ENCODE data around the gene IGFLR1.
"Not testable (repeated sequence)": the region's sequence is repeated elsewhere in the genome, so short reads cannot be mapped to it uniquely, and the experiment has no call there.

The IGFLR1 gene

GRCh38 chr19:35733180-35734125, 8.8 kb downstream of the IGFLR1 start:
- H3K4me3 ChIP-seq (ENCODE audit: low read length), result no peak overlapping the region
- TF ChIP-seq ZNF274 (IDR thresholded peaks at IDR 0.05; ENCODE audit: low read depth, low read length), result no peak

DNA sequence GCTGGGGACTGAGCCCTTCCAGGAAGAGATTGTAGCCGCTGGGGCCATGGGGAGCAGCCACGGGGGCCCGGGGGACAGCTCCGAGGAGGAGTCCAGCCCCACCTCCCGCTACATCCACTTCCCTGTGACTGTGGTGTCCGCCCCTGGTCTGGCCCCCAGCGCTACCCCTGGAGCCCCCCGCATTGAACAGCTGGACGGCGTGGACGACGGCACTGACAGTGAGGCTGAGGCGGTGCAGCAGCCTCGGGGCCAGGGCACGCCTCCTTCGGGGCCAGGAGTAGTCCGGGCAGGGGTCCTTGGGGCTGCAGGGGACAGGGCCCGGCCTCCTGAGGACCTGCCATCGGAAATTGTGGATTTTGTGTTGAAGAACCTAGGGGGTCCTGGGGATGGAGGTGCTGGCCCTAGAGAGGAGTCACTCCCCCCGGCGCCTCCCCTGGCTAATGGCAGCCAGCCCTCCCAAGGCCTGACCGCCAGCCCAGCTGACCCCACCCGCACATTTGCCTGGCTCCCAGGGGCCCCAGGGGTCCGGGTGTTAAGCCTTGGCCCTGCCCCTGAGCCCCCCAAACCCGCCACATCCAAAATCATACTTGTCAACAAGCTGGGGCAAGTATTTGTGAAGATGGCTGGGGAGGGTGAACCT, 9.6 kb downstream of the IGFLR1 start:
- no peak for TF ChIP-seq ZNF274 (IDR thresholded peaks at IDR 0.05; ENCODE audit: low read depth, low read length)

DNA sequence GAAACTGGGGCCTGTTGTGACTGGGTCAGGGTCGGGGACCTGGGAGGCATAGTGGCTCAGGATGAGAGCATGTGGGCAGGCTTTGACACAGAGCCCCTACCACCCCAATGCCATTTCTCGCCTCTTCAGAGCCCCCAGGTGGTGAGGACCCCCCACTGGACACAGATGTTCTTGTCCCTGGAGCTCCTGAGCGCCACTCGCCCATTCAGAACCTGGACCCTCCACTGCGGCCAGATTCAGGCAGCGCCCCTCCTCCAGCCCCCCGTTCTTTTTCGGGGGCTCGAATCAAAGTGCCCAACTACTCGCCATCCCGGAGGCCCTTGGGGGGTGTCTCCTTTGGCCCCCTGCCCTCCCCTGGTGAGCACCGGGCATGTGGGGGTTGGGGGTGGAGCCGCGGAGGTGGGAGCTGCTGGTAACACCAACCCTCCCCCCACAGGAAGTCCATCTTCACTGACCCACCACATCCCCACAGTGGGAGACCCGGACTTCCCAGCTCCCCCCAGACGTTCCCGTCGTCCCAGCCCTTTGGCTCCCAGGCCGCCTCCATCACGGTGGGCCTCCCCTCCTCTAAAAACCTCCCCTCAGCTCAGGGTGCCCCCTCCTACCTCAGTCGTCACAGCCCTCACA, 10.4 kb downstream of the IGFLR1 start:
- no peak for TF ChIP-seq ZNF274 (IDR thresholded peaks at IDR 0.05; ENCODE audit: low read depth, low read length)

More for the DNA sequence above, 9.6 kb downstream of the IGFLR1 start:
- H3K4me3 ChIP-seq (ENCODE audit: low read length), result no peak overlapping the region

GRCh38 chr19:35731353-35731752, 10.9 kb downstream of the IGFLR1 start:
- H3K4me3 ChIP-seq (ENCODE audit: low read length), result no peak overlapping the region
- TF ChIP-seq ZNF274 (IDR thresholded peaks at IDR 0.05; ENCODE audit: low read depth, low read length), result no peak

More for the DNA sequence above, 10.4 kb downstream of the IGFLR1 start:
- no peak overlapping the region for H3K4me3 ChIP-seq (ENCODE audit: low read length)

DNA sequence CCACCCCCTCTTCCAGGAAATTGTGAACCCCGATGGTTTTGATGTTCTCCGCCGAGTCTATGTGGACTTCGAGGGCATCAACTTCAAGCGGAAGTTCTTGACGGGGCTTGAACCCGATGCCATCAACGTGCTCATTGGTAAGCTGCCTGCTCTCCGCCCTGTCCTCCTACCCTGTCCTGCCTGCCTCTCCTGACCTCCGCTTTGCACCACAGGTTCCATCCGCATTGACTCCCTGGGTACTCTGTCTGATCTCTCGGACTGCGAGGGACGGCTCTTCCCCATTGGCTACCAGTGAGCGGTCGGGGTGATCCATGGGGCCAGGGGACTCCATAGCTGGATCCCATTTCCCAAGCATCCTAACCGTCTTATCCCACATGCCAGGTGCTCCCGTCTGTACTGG, 11.9 kb downstream of the IGFLR1 start:
- H3K4me3 ChIP-seq (ENCODE audit: low read length), result no peak overlapping the region
- no peak for TF ChIP-seq ZNF274 (IDR thresholded peaks at IDR 0.05; ENCODE audit: low read depth, low read length)

DNA sequence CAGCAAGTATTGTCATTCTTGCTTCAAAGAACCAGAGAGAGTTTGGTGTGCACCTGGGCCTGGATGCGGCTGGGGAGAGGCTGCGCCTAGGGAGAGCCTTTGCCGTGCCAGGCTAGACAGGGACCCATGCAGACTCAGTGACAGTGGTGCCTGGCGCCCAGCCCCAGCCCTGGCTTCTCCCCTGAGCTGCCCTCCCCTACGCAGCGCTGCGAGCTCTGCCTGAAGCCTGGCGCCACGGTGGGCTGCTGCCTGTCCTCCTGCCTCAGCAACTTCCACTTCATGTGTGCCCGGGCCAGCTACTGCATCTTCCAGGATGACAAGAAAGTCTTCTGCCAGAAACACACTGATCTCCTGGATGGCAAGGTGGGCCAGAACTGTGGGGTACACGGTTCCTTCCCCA, 12.5 kb downstream of the IGFLR1 start:
- no peak for TF ChIP-seq ZNF274 (IDR thresholded peaks at IDR 0.05; ENCODE audit: low read depth, low read length)
- H3K4me3 ChIP-seq (ENCODE audit: low read length), result no peak overlapping the region

DNA sequence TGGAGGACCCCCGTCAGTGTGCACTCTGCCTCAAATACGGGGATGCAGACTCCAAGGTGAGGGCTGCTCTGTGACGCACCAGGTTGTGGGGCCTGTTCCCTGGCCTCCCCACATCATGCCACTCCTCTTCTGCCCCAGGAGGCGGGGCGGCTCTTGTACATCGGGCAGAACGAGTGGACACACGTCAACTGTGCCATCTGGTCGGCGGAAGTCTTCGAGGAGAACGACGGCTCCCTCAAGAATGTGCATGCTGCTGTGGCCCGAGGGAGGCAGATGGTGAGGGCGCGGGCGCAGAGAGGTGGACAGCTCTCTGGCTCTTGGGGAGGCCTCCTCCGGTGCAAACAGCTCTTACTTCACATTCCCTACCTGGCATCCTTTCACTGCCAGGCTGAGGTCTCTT, 13.2 kb downstream of the IGFLR1 start:
- TF ChIP-seq ZNF274 (IDR thresholded peaks at IDR 0.05; ENCODE audit: low read depth, low read length), result no peak
- no peak overlapping the region for H3K4me3 ChIP-seq (ENCODE audit: low read length)

DNA sequence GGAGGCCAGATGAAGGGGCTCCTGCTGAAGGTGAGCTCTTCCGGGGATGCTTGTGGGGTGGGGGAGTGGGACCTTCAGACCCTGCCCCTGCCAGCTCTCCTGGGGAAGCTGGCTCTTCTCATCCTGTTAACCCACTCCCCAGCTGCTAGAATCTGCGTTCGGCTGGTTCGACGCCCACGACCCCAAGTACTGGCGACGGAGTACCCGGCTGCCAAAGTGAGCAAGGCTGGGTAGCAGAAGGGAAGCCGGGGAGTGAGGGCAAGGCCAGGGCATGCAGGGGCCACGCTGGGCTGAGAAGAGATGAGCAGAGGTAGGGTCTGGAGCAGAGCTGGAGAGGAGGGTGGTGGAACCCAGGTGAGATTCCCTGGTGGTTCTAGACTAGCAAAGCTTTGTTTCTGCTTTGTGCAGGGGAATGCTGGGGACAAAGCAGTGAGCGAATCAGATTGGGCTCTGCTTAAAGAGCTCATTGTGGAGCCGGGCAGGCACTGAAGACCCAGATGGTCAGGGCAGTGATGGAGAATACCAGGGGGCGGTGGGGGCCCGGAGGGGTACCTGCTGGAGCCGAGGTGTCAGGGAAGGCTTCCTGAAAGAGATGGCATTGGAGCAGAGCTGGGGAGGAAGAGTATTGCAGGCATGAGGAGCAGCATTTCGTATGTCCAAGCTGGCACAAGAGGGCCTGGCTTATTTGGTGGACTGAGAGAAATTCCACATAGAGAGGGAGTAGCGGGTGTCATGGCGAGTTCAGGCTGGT, 14.1 kb downstream of the IGFLR1 start:
- no peak overlapping the region for H3K4me3 ChIP-seq (ENCODE audit: low read length)
- TF ChIP-seq ZNF274 (IDR thresholded peaks at IDR 0.05; ENCODE audit: low read depth, low read length), result no peak

DNA sequence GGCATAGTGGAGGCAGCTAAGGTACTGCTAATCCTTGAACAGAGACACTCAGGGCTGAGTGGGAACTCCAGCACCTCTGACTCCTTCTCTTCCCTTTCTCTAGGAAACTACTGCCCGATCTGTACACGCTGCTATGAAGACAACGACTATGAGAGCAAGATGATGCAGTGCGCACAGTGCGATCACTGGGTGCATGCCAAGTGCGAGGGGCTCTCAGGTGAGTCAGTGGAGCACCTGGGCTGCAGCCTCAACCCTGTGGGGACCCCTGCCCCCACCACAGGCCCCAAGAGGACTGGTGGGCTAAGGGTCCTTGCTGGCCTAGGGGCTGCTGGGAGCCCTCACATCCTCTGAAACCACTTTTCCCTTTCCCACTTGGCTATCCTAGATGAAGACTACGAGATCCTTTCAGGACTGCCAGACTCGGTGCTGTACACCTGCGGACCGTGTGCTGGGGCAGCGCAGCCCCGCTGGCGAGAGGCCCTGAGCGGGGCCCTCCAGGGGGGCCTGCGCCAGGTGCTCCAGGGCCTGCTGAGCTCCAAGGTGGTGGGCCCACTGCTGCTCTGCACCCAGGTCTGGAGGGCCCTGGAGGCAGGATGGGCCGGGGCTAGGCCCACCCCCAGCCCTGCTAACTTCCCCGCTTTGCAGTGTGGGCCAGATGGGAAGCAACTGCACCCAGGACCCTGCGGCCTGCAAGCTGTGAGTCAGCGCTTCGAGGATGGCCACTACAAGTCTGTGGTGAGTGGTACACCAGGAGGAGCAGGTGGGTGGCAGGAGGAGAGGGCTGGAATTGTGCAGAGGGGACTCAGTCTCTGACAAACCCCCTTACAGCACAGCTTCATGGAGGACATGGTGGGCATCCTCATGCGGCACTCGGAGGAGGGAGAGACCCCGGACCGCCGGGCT, 14.9 kb downstream of the IGFLR1 start:
- H3K4me3 ChIP-seq (ENCODE audit: low read length), result no peak overlapping the region
- no peak for TF ChIP-seq ZNF274 (IDR thresholded peaks at IDR 0.05; ENCODE audit: low read depth, low read length)

- TF ChIP-seq ZNF274 (IDR thresholded peaks at IDR 0.05; ENCODE audit: low read depth, low read length), result no peak
- no peak overlapping the region for H3K4me3 ChIP-seq (ENCODE audit: low read length)
Observed at GRCh38 chr19:35725216-35725861, 16.9 kb downstream of the IGFLR1 start.

DNA sequence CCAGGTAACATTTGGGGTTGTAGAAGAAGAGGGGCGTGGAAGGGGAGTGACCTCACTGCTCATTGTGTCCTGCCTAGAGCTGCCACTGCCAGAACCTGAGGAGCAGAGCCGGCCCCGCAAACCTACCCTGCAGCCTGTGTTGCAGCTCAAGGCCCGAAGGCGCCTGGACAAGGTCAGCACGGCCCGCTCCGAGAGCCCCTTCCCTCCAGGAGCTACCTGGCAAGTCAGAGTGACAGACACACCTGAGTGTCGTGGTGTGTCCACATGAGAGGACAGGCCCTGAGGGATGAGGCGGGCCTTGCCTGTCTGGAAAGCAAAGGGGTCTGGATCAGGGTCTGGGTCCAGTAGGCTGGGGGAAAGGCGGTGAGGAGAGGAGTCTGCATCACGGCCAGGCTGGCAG, 17.7 kb downstream of the IGFLR1 start:
- TF ChIP-seq ZNF274 (IDR thresholded peaks at IDR 0.05; ENCODE audit: low read depth, low read length), result no peak
- no peak overlapping the region for H3K4me3 ChIP-seq (ENCODE audit: low read length)

GRCh38 chr19:35724132-35724531, 18.1 kb downstream of the IGFLR1 start:
- not testable (repeated sequence) for H3K4me3 ChIP-seq (ENCODE audit: low read length)

- no peak for TF ChIP-seq ZNF274 (IDR thresholded peaks at IDR 0.05; ENCODE audit: low read depth, low read length)
- no peak overlapping the region for H3K4me3 ChIP-seq (ENCODE audit: low read length)
Observed at GRCh38 chr19:35723671-35724070, 18.6 kb downstream of the IGFLR1 start.
